Stimulated activated naive CD8-positive, alpha-beta T cell treated with anti-CD3 and anti-CD28 coated beads, Interleukin-15, amount 100 ng/mL, for 72 hours (primary cell): ENCODE results near the gene PAX3.

ENCODE experiments used
- ATAC-seq: fragments of 150-1000 bp; cut with Tn5 transposase; 2 replicates; pipeline ENCODE4 v1.10.0; 2021; ENCODE audit warnings: mild to moderate bottlenecking, moderate library complexity
- DNase-seq, 2 donors: peaks; one replicate each; pipeline ENCODE4 v3.0.0; 2021 to 2022
- H3K27ac Mint-ChIP-seq, 2 donors: one replicate each; pipeline ENCODE4 v1.8.0; 2022; ENCODE audit warnings: mild to moderate bottlenecking in 2 of 2, mixed read lengths in 2 of 2, moderate library complexity in 2 of 2
- H3K27me3 Mint-ChIP-seq: one replicate; pipeline ENCODE4 v1.8.0; 2022; ENCODE audit warnings: mixed read lengths
- H3K4me1 Mint-ChIP-seq: one replicate; pipeline ENCODE4 v1.8.0; 2022; ENCODE audit warnings: mild to moderate bottlenecking, mixed read lengths
- H3K4me3 Mint-ChIP-seq, 2 donors: one replicate each; pipeline ENCODE4 v1.8.0; 2022; ENCODE audit warnings: mild to moderate bottlenecking in 2 of 2, mixed read lengths in 2 of 2, moderate library complexity in 1 of 2
- H3K9me3 Mint-ChIP-seq, 2 donors: one replicate each; pipeline ENCODE4 v1.8.0; 2022; ENCODE audit warnings: mixed read lengths in 2 of 2

The PAX3 gene

DNA sequence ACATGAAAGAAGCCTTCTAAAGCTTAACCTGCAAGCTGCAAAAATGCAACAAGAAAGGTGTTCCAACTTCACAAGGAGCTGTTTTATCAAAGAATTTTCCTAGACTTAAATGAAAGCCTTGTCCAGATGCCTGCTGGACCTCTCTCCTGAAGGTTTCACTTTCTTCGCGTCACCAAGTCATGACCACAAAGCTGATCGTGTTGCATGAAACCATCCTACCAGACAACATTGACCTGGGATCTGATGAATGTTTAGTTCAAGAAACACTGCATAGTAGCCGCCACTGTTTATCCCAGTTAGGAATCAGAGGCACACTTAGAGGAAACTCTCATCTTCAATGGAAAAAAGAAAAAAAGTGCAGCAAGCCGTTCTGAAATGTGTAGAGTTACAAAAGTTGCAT lies 26.9 kb downstream of the PAX3 start:
- no peaks in the 10 kb centered on the region for H3K27me3 Mint-ChIP-seq
- ATAC-seq (no peak), DNase-seq (no peak)
- H3K9me3 Mint-ChIP-seq = no peaks in the 10 kb centered on the region
- H3K27ac Mint-ChIP-seq = no peak overlapping the region
- H3K4me3 Mint-ChIP-seq = no peak overlapping the region
- no peaks in the 10 kb centered on the region for H3K4me1 Mint-ChIP-seq

DNA sequence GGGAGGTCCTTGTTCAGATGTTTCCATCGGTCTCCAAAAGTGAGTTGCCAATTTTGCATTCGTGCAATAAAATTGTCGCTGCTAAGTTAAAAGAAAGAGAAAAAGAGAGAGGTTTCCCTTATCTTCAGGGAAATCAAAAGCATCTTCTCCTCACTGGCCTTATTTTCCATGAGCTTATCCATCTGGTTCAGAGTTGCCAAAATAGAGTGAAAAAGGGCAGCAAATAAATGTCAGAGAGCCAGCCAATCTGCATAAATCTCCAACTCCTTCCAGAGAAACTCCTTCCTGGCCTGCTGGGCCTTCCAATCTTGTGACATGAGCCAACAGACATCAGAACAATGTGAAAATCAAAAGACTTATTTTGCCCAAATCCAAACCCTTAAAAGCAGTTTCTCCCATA lies 28.4 kb downstream of the PAX3 start:
- Mint-ChIP-seq H3K9me3 (no peaks in the 10 kb centered on the region), H3K4me3 (no peak overlapping the region), H3K27ac (no peak overlapping the region), H3K27me3 (no peaks in the 10 kb centered on the region), H3K4me1 (no peaks in the 10 kb centered on the region)
- DNase-seq (no peak), ATAC-seq (no peak)

DNA sequence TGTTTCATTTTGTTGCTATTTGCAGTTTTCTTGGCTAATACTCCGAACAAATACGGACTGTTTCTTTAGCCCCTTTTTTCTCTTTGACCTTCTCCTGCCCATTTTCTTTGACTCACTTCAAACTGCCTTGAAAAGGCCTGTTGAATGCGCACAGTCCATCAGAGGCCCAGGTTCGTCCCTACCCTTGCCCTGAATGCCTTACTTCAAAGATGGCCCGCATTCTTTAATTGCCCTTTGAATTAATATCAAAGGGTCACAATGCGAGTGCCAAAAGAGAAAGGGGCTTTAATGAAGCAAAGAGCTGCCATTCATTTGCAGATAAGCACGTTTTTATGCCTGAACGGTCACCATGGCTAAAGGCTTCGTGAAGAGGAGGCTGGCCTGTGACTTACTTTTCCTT lies 29.7 kb downstream of the PAX3 start:
- Mint-ChIP-seq H3K27ac (no peak overlapping the region), H3K27me3 (no peaks in the 10 kb centered on the region), H3K4me1 (no peaks in the 10 kb centered on the region), H3K4me3 (no peak overlapping the region), H3K9me3 (peaks cover 0 to 2% of the 10 kb centered on the region in 2 donors)
- DNase-seq (no peak), ATAC-seq (no peak)

DNA sequence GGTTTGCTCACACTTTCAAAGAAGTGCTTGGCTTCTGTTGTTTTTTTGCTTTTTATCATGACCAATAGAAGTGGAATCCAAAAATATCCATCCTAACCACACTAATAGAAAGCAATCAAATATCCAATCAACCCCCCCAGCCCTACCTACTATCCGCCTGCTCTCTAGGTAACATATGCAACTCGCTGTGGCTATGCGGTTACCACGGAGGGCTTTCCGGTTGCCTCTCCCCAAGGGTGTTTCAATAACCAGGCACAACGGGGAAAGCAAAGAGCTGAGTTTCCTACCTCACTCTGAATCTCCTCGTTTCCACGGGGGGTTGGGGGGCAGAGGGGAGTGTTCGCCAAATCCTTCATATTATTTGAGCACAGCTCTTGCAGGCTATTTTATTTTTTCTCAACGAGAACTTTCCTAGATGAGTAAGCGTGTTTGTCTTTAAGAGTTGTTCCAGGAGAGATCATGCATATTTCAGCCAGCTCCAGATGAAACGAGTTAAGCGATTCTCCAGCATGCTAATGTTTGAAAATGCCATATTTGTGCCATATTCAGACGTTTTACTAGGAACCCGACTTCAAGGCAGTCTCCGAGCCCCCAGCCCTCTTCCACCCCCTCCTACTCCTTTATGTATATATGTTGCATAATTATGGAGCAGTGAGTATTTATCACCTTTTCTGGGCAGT lies 30.3 kb downstream of the PAX3 start:
- no peak for ATAC-seq
- H3K27ac Mint-ChIP-seq = no peak overlapping the region
- H3K4me3 Mint-ChIP-seq = no peak overlapping the region
- no peaks in the 10 kb centered on the region for H3K4me1 Mint-ChIP-seq
- DNase-seq = no peak
- H3K9me3 Mint-ChIP-seq = peaks cover 0 to 4% of the 10 kb centered on the region in 2 donors
- no peaks in the 10 kb centered on the region for H3K27me3 Mint-ChIP-seq

DNA sequence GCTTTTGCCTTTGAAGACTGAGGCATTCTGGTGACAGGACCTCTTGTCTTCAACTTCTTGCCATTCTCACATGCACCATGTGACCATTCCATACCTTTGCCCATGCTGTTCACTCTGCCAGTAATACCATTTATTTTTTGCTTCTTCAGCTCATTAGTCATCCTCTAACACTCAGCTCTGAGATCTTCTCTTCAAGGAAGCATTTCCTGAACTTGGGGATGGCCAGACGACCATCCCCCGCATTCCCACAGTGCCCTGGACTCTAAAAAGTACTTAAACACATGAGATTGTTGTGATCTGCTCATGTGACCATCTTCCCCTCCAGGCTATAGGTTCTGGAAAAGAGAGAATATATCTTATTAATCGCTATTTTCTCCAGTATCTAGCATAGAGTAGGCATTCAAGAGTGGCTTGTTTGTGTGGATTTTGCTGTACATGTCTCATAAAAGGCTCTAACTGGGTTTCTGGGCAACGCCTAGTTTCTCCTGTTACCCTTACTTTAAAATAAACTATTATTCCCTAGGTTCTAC lies 33.9 kb downstream of the PAX3 start:
- no peaks in the 10 kb centered on the region for H3K4me1 Mint-ChIP-seq
- no peak for DNase-seq
- H3K4me3 Mint-ChIP-seq = no peak overlapping the region
- H3K27me3 Mint-ChIP-seq = no peaks in the 10 kb centered on the region
- no peak for ATAC-seq
- H3K9me3 Mint-ChIP-seq = peaks cover 0 to 4% of the 10 kb centered on the region in 2 donors
- no peak overlapping the region for H3K27ac Mint-ChIP-seq

DNA sequence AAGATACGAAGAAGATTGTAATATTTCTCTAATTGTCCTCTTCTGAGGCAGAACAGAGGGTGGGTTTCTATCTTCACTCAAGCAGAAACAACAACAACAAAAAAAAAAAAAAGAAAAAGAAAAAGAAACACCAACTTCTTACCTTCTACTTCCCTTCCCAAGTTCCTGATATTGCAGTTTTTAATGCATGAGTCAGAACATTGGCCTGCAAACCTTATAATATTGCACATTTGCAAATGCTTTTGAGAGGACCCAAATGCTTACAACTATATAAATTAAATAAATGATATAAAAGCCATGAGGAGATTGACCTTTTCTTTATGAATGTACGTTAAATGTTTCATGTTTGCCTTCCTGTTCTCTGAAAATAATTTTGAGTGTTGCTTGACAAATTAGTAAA lies 37.3 kb downstream of the PAX3 start:
- peaks cover 4% of the 10 kb centered on the region for H3K27me3 Mint-ChIP-seq
- H3K27ac Mint-ChIP-seq = no peak overlapping the region
- ATAC-seq (no peak), DNase-seq (no peak)
- H3K4me1 Mint-ChIP-seq = no peaks in the 10 kb centered on the region
- H3K4me3 Mint-ChIP-seq = no peak overlapping the region
- peaks cover 0 to 4% of the 10 kb centered on the region in 2 donors for H3K9me3 Mint-ChIP-seq

DNA sequence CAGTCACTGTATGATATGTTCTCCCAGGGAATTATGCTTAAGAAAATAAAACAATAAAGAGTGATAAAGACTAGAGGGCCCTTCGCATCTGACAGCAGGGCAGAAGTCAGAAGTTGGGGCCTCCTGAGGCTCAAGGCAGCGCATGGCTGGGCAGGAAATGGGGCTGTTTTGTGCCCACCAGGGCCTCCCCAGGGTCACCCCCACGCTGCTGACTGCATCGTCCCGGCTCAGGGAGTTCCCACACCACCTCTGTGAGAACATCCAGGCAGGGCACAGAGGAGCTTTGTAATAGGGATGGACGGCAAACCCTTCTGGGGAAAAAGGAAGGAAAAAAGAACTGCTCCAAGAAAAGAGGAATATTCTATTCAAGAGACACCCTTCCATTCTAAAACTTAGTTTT lies 41.2 kb downstream of the PAX3 start:
- H3K4me1 Mint-ChIP-seq = no peaks in the 10 kb centered on the region
- H3K27ac Mint-ChIP-seq = no peak overlapping the region
- DNase-seq = no peak
- H3K27me3 Mint-ChIP-seq = peaks cover 10% of the 10 kb centered on the region
- H3K9me3 Mint-ChIP-seq = peaks cover 0 to 6% of the 10 kb centered on the region in 2 donors
- no peak for ATAC-seq
- H3K4me3 Mint-ChIP-seq = no peak overlapping the region

DNA sequence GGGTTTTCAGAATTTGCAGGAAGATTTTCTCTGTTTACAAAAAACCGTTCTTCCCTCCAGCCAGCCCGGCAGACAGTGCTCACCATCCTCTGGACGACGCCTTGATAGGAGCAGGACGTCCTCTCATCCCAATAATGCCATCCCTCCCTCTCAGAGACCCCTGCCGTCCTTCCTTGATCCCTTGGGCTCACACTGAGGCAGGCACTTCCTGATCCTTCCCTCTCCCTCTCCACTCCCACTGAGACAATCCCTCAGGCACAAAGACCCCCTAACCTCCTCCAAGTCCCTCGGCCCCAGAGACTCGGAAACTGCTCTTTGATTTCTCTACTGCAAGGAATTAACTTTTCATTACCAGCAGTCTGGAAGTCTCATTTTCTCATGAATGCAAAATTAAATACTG lies 42.5 kb downstream of the PAX3 start:
- DNase-seq = no peak
- H3K9me3 Mint-ChIP-seq = peaks cover 0 to 7% of the 10 kb centered on the region in 2 donors
- ATAC-seq = no peak
- no peaks in the 10 kb centered on the region for H3K4me1 Mint-ChIP-seq
- H3K27ac Mint-ChIP-seq = no peak overlapping the region
- peaks cover 10% of the 10 kb centered on the region for H3K27me3 Mint-ChIP-seq
- H3K4me3 Mint-ChIP-seq = no peak overlapping the region

DNA sequence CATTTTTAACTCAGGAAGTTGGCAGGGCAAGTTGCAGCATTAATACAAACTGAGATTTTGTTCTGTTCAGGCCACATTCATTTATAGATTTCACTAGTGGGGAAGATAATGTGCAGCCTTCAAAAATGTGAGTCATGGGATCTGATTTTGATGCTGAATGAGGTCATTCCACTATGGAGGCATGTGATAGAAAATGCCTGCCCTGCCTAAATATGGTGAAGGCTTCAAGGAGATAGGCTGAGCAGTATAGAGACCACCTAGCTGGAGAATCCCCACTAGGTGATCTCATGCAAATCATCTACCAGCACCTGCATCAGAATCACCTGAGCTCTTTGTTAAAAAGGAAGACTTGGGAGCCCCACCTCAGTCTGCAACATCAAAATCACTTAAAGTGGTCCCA lies 43.7 kb downstream of the PAX3 start:
- H3K4me3 Mint-ChIP-seq = no peak overlapping the region
- H3K4me1 Mint-ChIP-seq = no peaks in the 10 kb centered on the region
- H3K27me3 Mint-ChIP-seq = peaks cover 10% of the 10 kb centered on the region
- H3K27ac Mint-ChIP-seq = no peak overlapping the region
- peaks cover 0 to 7% of the 10 kb centered on the region in 2 donors for H3K9me3 Mint-ChIP-seq
- no peak for DNase-seq
- no peak for ATAC-seq

DNA sequence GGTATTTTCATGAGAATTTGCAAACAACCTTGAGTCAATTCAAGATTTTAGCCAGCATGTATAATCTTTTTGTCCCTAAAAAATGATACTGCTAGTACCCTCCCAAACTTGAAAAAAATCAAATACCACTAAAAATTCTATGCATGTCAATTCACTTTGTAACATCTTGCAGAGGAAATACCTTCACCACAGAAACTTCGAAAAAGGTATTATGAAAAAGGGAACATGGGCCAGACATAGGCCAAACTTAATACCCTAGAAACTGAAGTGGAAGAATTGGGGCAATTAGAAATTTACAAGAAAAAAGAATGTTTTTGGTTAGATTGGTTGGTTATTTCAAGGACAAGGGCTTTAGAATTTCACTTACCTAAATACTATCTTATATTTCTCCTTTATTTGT lies 48.5 kb downstream of the PAX3 start:
- Mint-ChIP-seq H3K4me3 (no peak overlapping the region), H3K27me3 (no peaks in the 10 kb centered on the region), H3K27ac (no peak overlapping the region), H3K9me3 (peaks cover 3 to 12% of the 10 kb centered on the region in 2 donors), H3K4me1 (no peaks in the 10 kb centered on the region)
- ATAC-seq (no peak), DNase-seq (no peak)

DNA sequence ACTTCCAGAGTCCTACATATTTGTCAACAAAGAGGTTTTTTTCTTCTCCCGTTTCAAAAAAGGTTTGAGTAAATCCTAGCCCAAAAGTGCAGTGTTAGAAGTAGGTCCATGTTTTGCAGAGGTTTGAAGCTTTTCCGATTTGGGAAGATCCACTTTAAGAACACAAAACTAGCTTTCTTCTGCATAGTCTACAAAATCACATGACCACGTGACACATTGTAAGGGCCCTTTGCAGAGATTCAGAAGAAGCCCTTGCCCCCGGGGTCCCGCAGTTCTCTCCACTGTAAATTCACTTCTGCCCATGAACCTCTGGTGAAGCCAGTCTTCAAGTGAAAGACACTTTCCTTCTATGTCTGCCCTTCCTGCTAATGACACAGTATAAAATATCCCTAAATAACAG lies 49.4 kb downstream of the PAX3 start:
- no peak for ATAC-seq
- no peak overlapping the region for H3K4me3 Mint-ChIP-seq
- H3K27ac Mint-ChIP-seq = no peak overlapping the region
- no peak for DNase-seq
- no peaks in the 10 kb centered on the region for H3K27me3 Mint-ChIP-seq
- H3K4me1 Mint-ChIP-seq = no peaks in the 10 kb centered on the region
- peaks cover 4 to 12% of the 10 kb centered on the region in 2 donors for H3K9me3 Mint-ChIP-seq

DNA sequence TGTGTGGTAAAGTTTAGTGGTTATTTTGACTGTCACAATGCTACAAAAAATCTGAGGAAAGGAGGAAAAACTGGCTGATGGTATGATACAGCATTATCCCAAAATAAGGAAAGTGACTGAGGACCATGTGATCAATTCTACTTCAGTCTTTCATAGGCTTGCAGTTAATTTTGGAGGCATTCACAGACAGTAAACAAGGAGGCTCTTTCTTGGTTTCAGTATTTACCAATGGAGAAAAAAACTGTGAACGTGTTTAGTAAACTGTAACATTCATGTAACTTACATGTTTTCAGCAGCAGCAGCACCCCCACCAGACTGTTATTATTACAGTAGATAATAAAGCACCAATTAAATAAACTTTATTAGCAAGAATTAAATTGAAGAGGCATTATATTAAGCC lies 50.0 kb downstream of the PAX3 start:
- no peak for ATAC-seq
- Mint-ChIP-seq H3K27ac (no peak overlapping the region), H3K9me3 (peaks cover 4 to 12% of the 10 kb centered on the region in 2 donors), H3K4me1 (no peaks in the 10 kb centered on the region), H3K4me3 (no peak overlapping the region), H3K27me3 (peaks cover 3% of the 10 kb centered on the region)
- no peak for DNase-seq

DNA sequence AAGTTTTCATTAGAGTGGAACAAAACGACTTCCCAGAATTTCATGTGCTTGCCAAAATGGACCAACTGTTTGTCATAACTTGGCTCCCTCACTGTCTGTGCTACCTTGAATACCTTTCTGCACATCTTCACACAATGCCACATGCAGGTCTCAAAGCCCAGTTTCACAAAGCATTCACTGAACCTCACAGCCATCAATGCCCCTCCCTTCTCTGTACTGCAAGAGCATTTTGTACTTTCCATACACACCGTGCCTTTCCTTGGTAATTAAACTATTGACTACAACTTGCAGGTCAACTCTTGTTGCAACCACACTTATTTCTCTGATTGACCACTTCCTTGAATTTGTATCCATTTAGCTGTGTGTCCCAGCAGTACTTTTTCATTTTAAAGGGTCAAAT lies 50.5 kb downstream of the PAX3 start:
- Mint-ChIP-seq H3K27ac (no peak overlapping the region), H3K9me3 (peaks cover 4 to 12% of the 10 kb centered on the region in 2 donors), H3K27me3 (peaks cover 8% of the 10 kb centered on the region), H3K4me1 (no peaks in the 10 kb centered on the region), H3K4me3 (no peak overlapping the region)
- ATAC-seq (no peak), DNase-seq (no peak)

DNA sequence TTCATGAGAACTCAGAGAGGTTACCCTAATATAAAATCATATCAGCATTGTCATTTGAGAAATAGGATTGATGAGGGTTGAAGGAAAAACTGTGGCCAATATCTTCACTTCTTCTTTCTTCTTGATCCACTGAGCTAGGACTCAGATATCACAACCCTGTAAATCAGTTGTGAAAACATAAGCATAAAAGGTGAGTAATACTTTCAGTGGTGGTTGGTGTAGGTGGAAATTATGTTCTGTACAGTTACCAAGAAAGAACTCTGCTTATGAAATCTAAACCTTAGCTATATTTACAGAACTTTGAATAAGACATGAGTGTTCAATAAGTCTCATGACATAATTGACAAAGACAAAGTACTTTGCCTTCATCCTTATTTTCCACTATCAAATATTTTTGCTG lies 56.3 kb downstream of the PAX3 start:
- Mint-ChIP-seq H3K27ac (no peak overlapping the region), H3K27me3 (peaks cover 56% of the 10 kb centered on the region), H3K4me3 (no peak overlapping the region), H3K9me3 (peaks cover 0 to 4% of the 10 kb centered on the region in 2 donors), H3K4me1 (no peaks in the 10 kb centered on the region)
- ATAC-seq = no peak
- no peak for DNase-seq

DNA sequence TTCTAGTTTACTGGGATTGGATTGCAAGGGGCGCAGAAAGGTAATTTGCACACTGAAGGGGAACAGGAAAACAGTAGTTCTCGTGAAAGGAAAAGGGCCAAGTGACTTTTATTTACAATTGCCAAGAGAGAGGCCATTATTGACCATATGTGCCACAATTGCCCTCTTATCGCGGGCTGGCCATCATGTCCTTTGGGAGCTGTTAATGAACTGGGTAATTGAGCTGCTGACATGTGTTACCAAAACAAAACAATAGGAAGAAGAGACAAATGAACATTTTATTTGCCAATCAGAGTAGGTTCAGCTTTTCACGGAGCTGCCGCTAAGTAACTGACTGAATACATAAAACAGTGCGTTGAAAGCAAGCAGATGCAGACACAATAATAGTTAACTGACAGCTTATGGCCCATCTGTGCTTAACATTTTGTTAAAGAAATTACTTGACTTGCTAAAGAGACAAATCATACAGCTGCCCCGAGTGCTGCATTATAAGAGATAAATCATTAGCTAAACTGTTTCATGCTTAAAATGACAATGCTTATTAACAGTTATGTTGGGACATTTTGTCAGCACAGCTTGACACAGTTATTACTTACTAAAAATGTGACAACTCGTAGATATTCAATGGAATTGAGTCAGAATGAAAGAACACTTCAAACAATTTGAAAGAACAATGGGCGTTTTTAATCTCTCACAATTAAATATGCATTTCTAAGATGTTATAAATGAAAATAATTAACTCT lies 57.5 kb downstream of the PAX3 start:
- Mint-ChIP-seq H3K4me1 (no peaks in the 10 kb centered on the region), H3K9me3 (peaks cover 0 to 4% of the 10 kb centered on the region in 2 donors), H3K27ac (no peak overlapping the region), H3K4me3 (no peak overlapping the region), H3K27me3 (peaks cover 56% of the 10 kb centered on the region)
- ATAC-seq (no peak), DNase-seq (no peak)

DNA sequence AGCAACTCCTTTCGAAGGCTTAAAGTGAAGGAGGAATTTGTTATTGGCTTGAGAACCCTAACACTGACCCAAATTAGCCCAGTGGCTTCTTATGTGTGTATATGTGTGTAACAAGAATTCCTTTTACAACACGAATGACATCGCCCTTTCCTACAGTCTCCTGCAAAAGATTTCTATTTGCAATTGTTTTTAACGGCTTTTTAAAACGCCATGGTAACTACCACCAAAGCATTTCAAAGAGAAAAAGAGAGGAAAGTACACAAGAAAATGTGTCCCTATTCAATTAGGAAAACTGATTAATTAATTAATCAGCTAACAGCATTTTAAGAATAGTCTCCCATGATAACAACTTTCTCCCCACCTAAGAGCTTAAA lies 58.1 kb downstream of the PAX3 start:
- Mint-ChIP-seq H3K27ac (no peak overlapping the region), H3K9me3 (peaks cover 0 to 4% of the 10 kb centered on the region in 2 donors), H3K27me3 (peaks cover 56% of the 10 kb centered on the region), H3K4me1 (no peaks in the 10 kb centered on the region), H3K4me3 (no peak overlapping the region)
- DNase-seq (no peak), ATAC-seq (no peak)
